HG03039 (cell line): Measurements from ENCODE around the gene PACSIN2.
"Not testable (repeated sequence)": the region's sequence is repeated elsewhere in the genome, so short reads cannot be mapped to it uniquely, and the experiment has no call there.

ENCODE experiments used
- ATAC-seq: cut with Tn5 transposase; IDR thresholded peaks from one replicate; pipeline ENCODE4 v1.9.1; 2021; ENCODE audit warnings: mild to moderate bottlenecking, moderate library complexity; ENCODE audit not compliant: unreplicated experiment

Gene PACSIN2

GRCh38 chr22:43012390-43012789 is 2.6 kb downstream of the PACSIN2 start:
- ATAC-seq, result no peak

- ATAC-seq, result no peak
These were observed 3.9 kb downstream of the PACSIN2 start for GRCh38 chr22:43011079-43011478.

- ATAC-seq, result no peak
These were observed 5.5 kb downstream of the PACSIN2 start for GRCh38 chr22:43009444-43009843.

GRCh38 chr22:43008921-43009320 is 6.0 kb downstream of the PACSIN2 start:
- no peak for ATAC-seq

GRCh38 chr22:43008509-43008908 is 6.4 kb downstream of the PACSIN2 start:
- no peak for ATAC-seq

- ATAC-seq, result no peak
These were observed 7.3 kb downstream of the PACSIN2 start for GRCh38 chr22:43007519-43008102.

GRCh38 chr22:43006753-43007152 is 8.2 kb downstream of the PACSIN2 start:
- ATAC-seq, result no peak

- ATAC-seq, result no peak
These were observed 8.9 kb downstream of the PACSIN2 start for GRCh38 chr22:43006016-43006505.

- no peak for ATAC-seq
These were observed 9.8 kb downstream of the PACSIN2 start for GRCh38 chr22:43005106-43005505.

- no peak for ATAC-seq
These were observed 10.4 kb downstream of the PACSIN2 start for GRCh38 chr22:43004362-43005035.

- ATAC-seq, result no peak
These were observed 12.8 kb downstream of the PACSIN2 start for GRCh38 chr22:43002202-43002586.

- no peak for ATAC-seq
These were observed 13.4 kb downstream of the PACSIN2 start for GRCh38 chr22:43001271-43002201.

GRCh38 chr22:43000441-43001175 is 14.3 kb downstream of the PACSIN2 start:
- no peak for ATAC-seq

- ATAC-seq, result no peak
These were observed 17.3 kb downstream of the PACSIN2 start for GRCh38 chr22:42997582-42998090.

GRCh38 chr22:42996646-42997365 is 18.1 kb downstream of the PACSIN2 start:
- ATAC-seq, result no peak

- ATAC-seq, result not testable (repeated sequence)
These were observed 19.3 kb downstream of the PACSIN2 start for GRCh38 chr22:42995654-42996053.

GRCh38 chr22:42994917-42995562 is 19.9 kb downstream of the PACSIN2 start:
- no peak for ATAC-seq

- no peak for ATAC-seq
These were observed 20.6 kb downstream of the PACSIN2 start for GRCh38 chr22:42994276-42994916.

GRCh38 chr22:42993651-42994275 is 21.2 kb downstream of the PACSIN2 start:
- ATAC-seq, result no peak
